H9 (cell line): ENCODE data around the gene CCKAR. TPM values are rescaled to one million over a fixed set of nuclear protein-coding genes. Genes with fewer than 3 reads are reported as not detected.

Experiments used
- DNase-seq: peaks from one replicate; pipeline ENCODE4 v3.0.0-alpha.2; 2017
- H2AFZ ChIP-seq: one replicate; pipeline ENCODE4 v1.6.1; 2013; ENCODE audit warnings: mild to moderate bottlenecking, low read length, control low read depth, moderate library complexity
- H2AK5ac ChIP-seq: 2 replicates; pipeline ENCODE4 v1.6.1; 2013; ENCODE audit warnings: low read length, control low read depth, mixed read lengths; ENCODE audit not compliant: insufficient read length
- H2BK120ac ChIP-seq: one replicate; pipeline ENCODE4 v1.6.1; 2013; ENCODE audit warnings: low read depth, mild to moderate bottlenecking, low read length, control low read depth, inconsistent platforms; ENCODE audit not compliant: poor library complexity, severe bottlenecking
- H2BK12ac ChIP-seq: 2 replicates; pipeline ENCODE4 v1.6.1; 2013; ENCODE audit warnings: low read length, control low read depth, mixed read lengths, low read depth; ENCODE audit not compliant: insufficient read length
- H2BK15ac ChIP-seq: 2 replicates; pipeline ENCODE4 v1.6.1; 2013; ENCODE audit warnings: low read depth, low read length, control low read depth
- H2BK20ac ChIP-seq: one replicate; pipeline ENCODE4 v1.6.1; 2013; ENCODE audit warnings: low read depth, mild to moderate bottlenecking, low read length, control low read depth, inconsistent platforms; ENCODE audit not compliant: poor library complexity, severe bottlenecking
- H2BK5ac ChIP-seq: 2 replicates; pipeline ENCODE4 v1.6.1; 2013; ENCODE audit warnings: low read length, control low read depth, mixed read lengths; ENCODE audit not compliant: insufficient read length
- H3K14ac ChIP-seq: 2 replicates; pipeline ENCODE4 v1.6.1; 2013; ENCODE audit warnings: low read length, control low read depth; ENCODE audit not compliant: insufficient read depth
- H3K18ac ChIP-seq: 2 replicates; pipeline ENCODE4 v1.6.1; 2013; ENCODE audit warnings: low read depth, mild to moderate bottlenecking, mixed read lengths, low read length, control low read depth; ENCODE audit not compliant: insufficient read length
- H3K23ac ChIP-seq: 2 replicates; pipeline ENCODE4 v1.6.1; 2013; ENCODE audit warnings: low read length, control low read depth, mixed read lengths, low read depth; ENCODE audit not compliant: insufficient read length
- H3K23me2 ChIP-seq: 2 replicates; pipeline ENCODE4 v1.6.1; 2013; ENCODE audit warnings: low read depth, mild to moderate bottlenecking, mixed read lengths, low read length, control low read depth; ENCODE audit not compliant: insufficient read length, poor library complexity, severe bottlenecking
- H3K27ac ChIP-seq: 2 replicates; pipeline ENCODE4 v1.5.1; 2013; ENCODE audit warnings: low read length, control low read depth, mixed read lengths, low read depth; ENCODE audit not compliant: insufficient read length
- H3K27me3 ChIP-seq: 2 replicates; pipeline ENCODE4 v1.6.1; 2013; ENCODE audit warnings: low read length, control low read depth, inconsistent platforms; ENCODE audit not compliant: insufficient read depth
- H3K4ac ChIP-seq: 2 replicates; pipeline ENCODE4 v1.6.1; 2013; ENCODE audit warnings: low read depth, mild to moderate bottlenecking, control low read depth, inconsistent platforms, low read length, moderate library complexity
- H3K4me1 ChIP-seq: 2 replicates; pipeline ENCODE4 v1.6.1; 2013; ENCODE audit warnings: low read length, control low read depth, inconsistent platforms; ENCODE audit not compliant: insufficient read depth
- H3K4me2 ChIP-seq: 2 replicates; pipeline ENCODE4 v1.6.1; 2013; ENCODE audit warnings: low read length, control low read depth, mixed read lengths; ENCODE audit not compliant: insufficient read length, insufficient read depth
- H3K56ac ChIP-seq: 2 replicates; pipeline ENCODE4 v1.6.1; 2013; ENCODE audit warnings: low read depth, mild to moderate bottlenecking, mixed read lengths, low read length, control low read depth; ENCODE audit not compliant: insufficient read length
- H3K79me1 ChIP-seq: 2 replicates; pipeline ENCODE4 v1.6.1; 2013; ENCODE audit warnings: low read depth, mild to moderate bottlenecking, moderate library complexity, low read length, control low read depth, inconsistent platforms; ENCODE audit not compliant: insufficient read depth, poor library complexity, severe bottlenecking
- H3K79me2 ChIP-seq: 2 replicates; pipeline ENCODE4 v1.6.1; 2013; ENCODE audit warnings: low read length, control low read depth, inconsistent platforms; ENCODE audit not compliant: insufficient read depth
- H3K9ac ChIP-seq: 2 replicates; pipeline ENCODE4 v1.6.1; 2013; ENCODE audit warnings: low read length, control low read depth, mixed read lengths; ENCODE audit not compliant: insufficient read length; ENCODE audit errors: extremely low read depth
- H3K9me3 ChIP-seq: one replicate; pipeline ENCODE4 v1.6.1; 2013; ENCODE audit warnings: low read depth, low read length, inconsistent platforms; ENCODE audit not compliant: control insufficient read depth
- H3T11ph ChIP-seq: one replicate; pipeline ENCODE4 v1.6.1; 2013; ENCODE audit warnings: mild to moderate bottlenecking, low read length, control low read depth, inconsistent platforms
- H4K20me1 ChIP-seq: one replicate; pipeline ENCODE4 v1.6.1; 2013; ENCODE audit not compliant: control insufficient read depth, insufficient read length, insufficient read depth
- H4K5ac ChIP-seq: 2 replicates; pipeline ENCODE4 v1.6.1; 2013; ENCODE audit warnings: low read depth, mild to moderate bottlenecking, mixed read lengths, low read length, control low read depth; ENCODE audit not compliant: insufficient read length
- H4K8ac ChIP-seq: replicated peaks from 2 replicates; pipeline ENCODE4 v1.6.1; 2013; ENCODE audit warnings: low read length, control low read depth, mixed read lengths, low read depth; ENCODE audit not compliant: insufficient read length
- H4K91ac ChIP-seq: 2 replicates; pipeline ENCODE4 v1.6.1; 2013; ENCODE audit warnings: low read depth, mild to moderate bottlenecking, moderate library complexity, mixed read lengths, low read length, control low read depth; ENCODE audit not compliant: insufficient read length
- H3K27ac Mint-ChIP-seq, 3 experiments: 2 replicates in 2 of 3; 3 replicates in 1 of 3; pipeline ENCODE4 v1.8.0; 2020 to 2021; ENCODE audit warnings: mixed read lengths in 3 of 3, mild to moderate bottlenecking in 1 of 3, moderate library complexity in 1 of 3
- H3K27me3 Mint-ChIP-seq: 2 replicates; pipeline ENCODE4 v1.8.0; 2021; ENCODE audit warnings: low read depth, mild to moderate bottlenecking, moderate library complexity, mixed read lengths
- H3K36me3 Mint-ChIP-seq, 3 experiments: 2 replicates in 2 of 3; 3 replicates in 1 of 3; pipeline ENCODE4 v1.8.0; 2020 to 2021; ENCODE audit warnings: low read depth in 3 of 3, mixed read lengths in 3 of 3; ENCODE audit not compliant: insufficient read depth in 1 of 3
- H3K4me1 Mint-ChIP-seq, 2 experiments: 2 replicates each; pipeline ENCODE4 v1.8.0; 2020; ENCODE audit warnings: mixed read lengths in 2 of 2
- H3K4me3 Mint-ChIP-seq, 2 experiments: 2 replicates in 1 of 2; 3 replicates in 1 of 2; pipeline ENCODE4 v1.8.0; 2020 to 2021; ENCODE audit warnings: mild to moderate bottlenecking in 2 of 2, mixed read lengths in 2 of 2, moderate library complexity in 1 of 2
- H3K9me3 Mint-ChIP-seq, 2 experiments: 2 replicates in 1 of 2; 3 replicates in 1 of 2; pipeline ENCODE4 v1.8.0; 2020; ENCODE audit warnings: mild to moderate bottlenecking in 2 of 2, mixed read lengths in 2 of 2, moderate library complexity in 1 of 2
- WGBS: extraction: QIAGEN DNeasy Blood & Tissue Kit; methylation state at CpG from one replicate; pipeline ENCODE4 v1.1.7; 2013; ENCODE audit warnings: missing lambda C conversion rate, low lambda C conversion rate, mixed read lengths; ENCODE audit not compliant: insufficient read length; ENCODE audit errors: extremely low coverage; 5-methylcytosine and 5-hydroxymethylcytosine counted together
- total RNA-seq: library from RNA; stranded (reverse); gene quantifications from 2 replicates; pipeline ENCODE4 v1.2.1, GENCODE V29; 2021
- TF ChIP-seq, protein P1 (sequence below): fragments of 200-600 bp; sonication (generic); conservative IDR thresholded peaks from 3 replicates; pipeline ENCODE4 v1.8.0; 2021; ENCODE audit warnings: antibody characterized with exemption, mild to moderate bottlenecking

Gene CCKAR
- total RNA-seq, 1 experiment from 2014 or later, result not detected

- no peak overlapping the region for H3K4me3 Mint-ChIP-seq
- no peaks in the 10 kb centered on the region for H3K79me2 ChIP-seq
These were observed 21.9 kb downstream of the CCKAR start for GRCh38 chr4:26468283-26468949.

More at GRCh38 chr4:26468283-26468949, 21.9 kb downstream of the CCKAR start:
- no peak overlapping the region for H2BK5ac ChIP-seq
- no peak overlapping the region for H3K4me2 ChIP-seq
- no peak overlapping the region for H4K5ac ChIP-seq
- H3K23me2 ChIP-seq, result no peaks in the 10 kb centered on the region
- H3T11ph ChIP-seq, result no peak overlapping the region
- H2AK5ac ChIP-seq, result no peak overlapping the region
- no peaks in the 10 kb centered on the region for H3K27me3 ChIP-seq
- no peak overlapping the region for H2BK120ac ChIP-seq
- TF ChIP-seq, protein P1, sequence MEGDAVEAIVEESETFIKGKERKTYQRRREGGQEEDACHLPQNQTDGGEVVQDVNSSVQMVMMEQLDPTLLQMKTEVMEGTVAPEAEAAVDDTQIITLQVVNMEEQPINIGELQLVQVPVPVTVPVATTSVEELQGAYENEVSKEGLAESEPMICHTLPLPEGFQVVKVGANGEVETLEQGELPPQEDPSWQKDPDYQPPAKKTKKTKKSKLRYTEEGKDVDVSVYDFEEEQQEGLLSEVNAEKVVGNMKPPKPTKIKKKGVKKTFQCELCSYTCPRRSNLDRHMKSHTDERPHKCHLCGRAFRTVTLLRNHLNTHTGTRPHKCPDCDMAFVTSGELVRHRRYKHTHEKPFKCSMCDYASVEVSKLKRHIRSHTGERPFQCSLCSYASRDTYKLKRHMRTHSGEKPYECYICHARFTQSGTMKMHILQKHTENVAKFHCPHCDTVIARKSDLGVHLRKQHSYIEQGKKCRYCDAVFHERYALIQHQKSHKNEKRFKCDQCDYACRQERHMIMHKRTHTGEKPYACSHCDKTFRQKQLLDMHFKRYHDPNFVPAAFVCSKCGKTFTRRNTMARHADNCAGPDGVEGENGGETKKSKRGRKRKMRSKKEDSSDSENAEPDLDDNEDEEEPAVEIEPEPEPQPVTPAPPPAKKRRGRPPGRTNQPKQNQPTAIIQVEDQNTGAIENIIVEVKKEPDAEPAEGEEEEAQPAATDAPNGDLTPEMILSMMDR, result no peak
- peaks cover 2% of the 10 kb centered on the region; the same call in 1 of the 2 replicates for H3K4me1 ChIP-seq
- H3K9ac ChIP-seq, result no peak overlapping the region
- Mint-ChIP-seq H3K9me3 (peaks cover 0 to 4% of the 10 kb centered on the region in 2 experiments; a peak in 3 of 5 replicates), H3K4me1 (peaks cover 11 to 13% of the 10 kb centered on the region in 2 experiments), H3K36me3 (no peaks in the 10 kb centered on the region; a peak in 2 of 7 replicates), H3K27ac (no peak overlapping the region), H3K27me3 (no peaks in the 10 kb centered on the region; the same call in none of the 2 replicates)
- H3K4ac ChIP-seq, result no peak overlapping the region
- H4K20me1 ChIP-seq, result no peaks in the 10 kb centered on the region
- H4K8ac ChIP-seq, result no peak overlapping the region
- no peak overlapping the region for H3K18ac ChIP-seq
- H2BK12ac ChIP-seq, result no peak overlapping the region
- no peak overlapping the region for H3K27ac ChIP-seq
- no peaks in the 10 kb centered on the region for H3K79me1 ChIP-seq
- WGBS, result no CpG with 5 or more reads among the region's 9 CpGs
- no peak overlapping the region for H4K91ac ChIP-seq
- H2AFZ ChIP-seq, result no peak overlapping the region
- H2BK15ac ChIP-seq, result no peak overlapping the region
- no peak for DNase-seq
- no peak overlapping the region for H3K14ac ChIP-seq
- peak overlapping the region; percentile 18 for H3K56ac ChIP-seq
- H3K9me3 ChIP-seq, result no peaks in the 10 kb centered on the region
- no peak overlapping the region for H3K23ac ChIP-seq
- no peak overlapping the region for H2BK20ac ChIP-seq
